Left cardiac atrium (tissue), 4 donors: ENCODE data around the gene AKIP1. TPM values are rescaled to one million over a fixed set of nuclear protein-coding genes. Genes with fewer than 3 reads are reported as not detected.

Experiments
- ATAC-seq, 2 donors: fragments of 200-7000 bp; cut with Tn5 transposase; one replicate each; pipeline ENCODE4 v1.9.1; 2020; ENCODE audit warnings: mild to moderate bottlenecking in 2 of 2, moderate library complexity in 2 of 2
- DNase-seq: peaks from one replicate; pipeline ENCODE4 v3.0.0-alpha.2; 2020
- intact Hi-C, 2 donors: fragments of 100-400 bp; cut with DNase I; formaldehyde crosslinking; loops; one replicate each; pipeline versions ENCODE4 v1.14.1 to v1.15.1; 2022 to 2023
- total RNA-seq, 2 donors: library from RNA; stranded (reverse); fragmentation: NEBNext Ultra II Directional; extraction: Animal tissue kit (Norgen Biotek cat#: 25700); gene quantifications; one replicate each; pipeline ENCODE4 v1.2.1, GENCODE V29; 2021
- donor health status: DM: no; HTN: yes; CAD: no.
- donor health status: DM: no; HTN: yes; CAD: no; lungs with severe emphysema.
- donor health status: DM: yes; HTN: yes; CAD: no.
- donor health status: Dilated cardiomyopathy.

Gene AKIP1
- total RNA-seq, 2 donors from 2014 or later = 22.6 to 23.2 TPM

DNA sequence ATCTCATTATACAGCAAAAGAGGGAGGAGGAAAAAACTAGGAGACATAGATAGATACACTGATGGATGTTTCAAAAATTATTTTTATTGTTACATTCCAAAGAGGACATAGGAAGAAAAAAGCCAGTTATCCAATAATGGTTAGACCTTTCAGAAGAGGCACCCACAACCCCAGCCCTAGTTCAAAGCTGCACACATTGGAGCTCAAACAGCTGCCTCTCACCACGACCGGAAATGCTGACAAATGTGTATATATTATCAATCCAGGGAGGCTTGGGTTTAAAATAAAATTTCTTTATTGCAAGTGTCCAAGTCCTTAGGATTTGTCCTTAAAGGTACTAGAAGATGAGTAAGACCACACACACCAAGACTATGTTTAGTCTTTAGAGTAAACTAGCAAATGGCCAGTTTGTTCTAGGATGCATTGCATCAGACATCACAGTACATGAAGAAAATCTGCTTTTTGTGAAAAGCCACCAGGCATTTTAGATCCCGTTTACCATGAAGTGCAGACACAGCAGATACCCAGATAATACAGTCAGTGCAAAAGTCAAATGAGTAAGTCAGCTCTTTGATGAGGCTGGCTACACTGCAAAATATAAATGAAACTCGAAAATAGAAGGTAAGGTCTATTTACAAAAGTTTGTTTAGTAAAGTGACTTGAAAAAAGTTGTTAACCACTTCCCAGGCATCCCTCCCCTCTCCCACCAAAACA, 36.4 kb downstream of the AKIP1 start:
- no peak for ATAC-seq
- intact Hi-C loops = no loop called here
- no peak for DNase-seq

DNA sequence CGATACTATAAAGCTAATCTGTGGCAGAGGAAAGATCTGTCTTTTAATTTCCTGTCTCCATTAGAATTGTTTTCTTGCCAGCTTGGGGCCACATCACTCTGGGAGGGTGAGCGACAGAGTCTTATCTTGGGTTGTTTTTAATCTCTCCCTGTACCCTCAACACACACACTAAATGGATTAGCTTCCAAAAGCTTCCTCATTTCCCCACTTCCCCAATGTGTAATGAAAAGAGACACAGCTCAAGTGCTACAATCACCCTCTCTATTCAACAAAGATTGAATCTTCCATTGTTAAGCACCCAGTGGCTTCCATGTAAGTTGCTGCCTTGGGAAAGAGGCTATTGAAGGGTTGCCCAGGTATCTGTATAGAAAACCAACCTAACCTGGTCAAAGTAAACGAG, 37.9 kb downstream of the AKIP1 start:
- ATAC-seq = no peak
- intact Hi-C loops = no loop called here
- no peak for DNase-seq

DNA sequence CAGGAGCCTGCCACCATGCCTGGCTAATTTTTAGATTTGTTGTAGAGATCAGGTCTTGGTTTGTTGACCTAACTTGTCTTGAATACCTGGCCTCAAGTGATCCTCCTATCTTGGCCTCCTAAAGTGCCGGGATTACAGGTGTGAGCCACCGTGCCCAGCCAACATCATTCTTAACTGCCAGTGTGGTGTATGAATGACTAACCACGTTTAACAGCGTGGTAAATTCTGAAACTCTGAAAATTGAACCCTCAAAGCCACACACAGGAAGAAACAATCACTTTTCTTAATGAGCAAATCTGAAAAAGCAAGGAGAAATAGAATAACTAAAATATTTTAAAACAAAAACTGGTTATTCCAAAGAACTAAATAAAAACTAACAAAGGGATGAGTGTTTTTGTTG, 45.9 kb downstream of the AKIP1 start:
- DNase-seq = no peak
- ATAC-seq = no peak
- intact Hi-C loops = no loop called here

DNA sequence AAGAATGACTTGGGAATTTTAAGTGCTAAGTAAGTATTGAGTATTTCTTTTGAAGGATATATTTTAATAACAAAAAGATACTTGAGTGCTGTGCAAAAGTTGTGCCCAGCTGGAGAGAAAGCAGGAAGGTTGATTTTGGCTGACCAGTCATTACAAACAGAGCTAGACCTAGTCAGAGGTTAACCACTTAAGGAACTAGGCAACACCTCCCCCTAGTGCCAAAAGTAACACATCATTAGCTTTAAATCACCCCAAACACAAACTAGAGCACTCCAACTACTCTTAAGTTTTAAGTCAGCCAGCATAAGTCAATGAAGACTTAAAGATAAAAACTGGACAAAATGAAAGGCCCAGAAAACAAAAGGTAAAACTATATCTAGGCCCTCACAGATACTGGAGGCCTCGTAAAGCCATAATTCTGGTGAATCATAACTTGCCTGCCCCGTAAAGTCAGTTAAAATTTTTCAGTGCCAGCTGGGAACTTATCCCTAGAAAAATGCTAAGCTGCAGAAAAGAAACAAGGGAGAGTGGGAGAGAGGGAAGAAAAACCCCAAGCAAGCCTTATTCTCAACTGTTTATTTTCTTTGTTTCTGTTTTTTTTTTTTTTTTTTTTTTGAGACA, 48.7 kb downstream of the AKIP1 start:
- DNase-seq = no peak
- intact Hi-C loops = loop anchor here in 1 of 2 donors (5.0 kb wide), 1 partner anchor 272 kb away; no protein-coding TSS in a partner anchor
- ATAC-seq = peak in 1 of 2 donors; percentile 19

DNA sequence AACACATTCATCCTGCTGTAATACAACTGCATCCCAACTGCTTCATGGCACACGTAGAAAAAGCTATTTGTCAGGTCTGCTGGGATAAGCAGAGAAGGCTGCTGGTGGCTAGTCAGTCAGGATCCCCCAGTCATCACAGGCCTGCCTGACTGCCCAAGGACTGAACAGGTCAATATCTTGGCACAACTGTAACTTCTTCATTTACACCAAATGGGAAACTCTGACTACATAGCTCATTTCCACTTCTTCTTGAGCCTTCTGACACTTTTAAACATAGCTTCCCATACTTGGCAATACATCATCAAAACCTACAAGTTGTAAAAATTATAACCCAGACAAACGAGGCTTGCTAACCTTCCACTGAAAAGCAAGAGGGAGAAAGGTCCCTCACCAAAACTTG, 50.4 kb downstream of the AKIP1 start:
- ATAC-seq = no peak
- intact Hi-C loops = loop anchor here in 1 of 2 donors (5.0 kb wide), 1 partner anchor 274 kb away; no protein-coding TSS in a partner anchor

DNA sequence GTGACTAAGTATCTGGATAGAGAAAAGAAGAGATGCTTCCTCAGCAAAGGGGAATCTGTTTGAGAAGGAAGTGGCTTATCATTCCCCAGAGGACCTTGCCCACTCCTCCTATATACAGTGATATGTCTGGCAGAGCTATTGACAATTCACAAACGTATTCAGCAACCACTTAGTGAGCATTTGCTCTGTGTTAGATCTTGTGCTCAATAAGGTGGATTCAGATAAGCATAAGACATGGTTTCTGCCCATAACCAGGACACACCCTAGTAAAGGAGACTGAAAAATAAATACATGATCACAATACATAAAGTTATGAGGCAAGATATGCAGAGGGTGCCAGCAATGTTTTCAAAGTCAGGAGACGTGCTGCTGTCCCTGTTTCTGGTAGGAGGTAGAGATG, 51.9 kb downstream of the AKIP1 start:
- intact Hi-C loops = loop anchor here in 1 of 2 donors (2.0 to 5.0 kb wide), 2 partner anchors 48 to 276 kb away; no protein-coding TSS in a partner anchor
- DNase-seq (no peak), ATAC-seq (no peak)

More for the DNA sequence above, 50.4 kb downstream of the AKIP1 start:
- DNase-seq = no peak

DNA sequence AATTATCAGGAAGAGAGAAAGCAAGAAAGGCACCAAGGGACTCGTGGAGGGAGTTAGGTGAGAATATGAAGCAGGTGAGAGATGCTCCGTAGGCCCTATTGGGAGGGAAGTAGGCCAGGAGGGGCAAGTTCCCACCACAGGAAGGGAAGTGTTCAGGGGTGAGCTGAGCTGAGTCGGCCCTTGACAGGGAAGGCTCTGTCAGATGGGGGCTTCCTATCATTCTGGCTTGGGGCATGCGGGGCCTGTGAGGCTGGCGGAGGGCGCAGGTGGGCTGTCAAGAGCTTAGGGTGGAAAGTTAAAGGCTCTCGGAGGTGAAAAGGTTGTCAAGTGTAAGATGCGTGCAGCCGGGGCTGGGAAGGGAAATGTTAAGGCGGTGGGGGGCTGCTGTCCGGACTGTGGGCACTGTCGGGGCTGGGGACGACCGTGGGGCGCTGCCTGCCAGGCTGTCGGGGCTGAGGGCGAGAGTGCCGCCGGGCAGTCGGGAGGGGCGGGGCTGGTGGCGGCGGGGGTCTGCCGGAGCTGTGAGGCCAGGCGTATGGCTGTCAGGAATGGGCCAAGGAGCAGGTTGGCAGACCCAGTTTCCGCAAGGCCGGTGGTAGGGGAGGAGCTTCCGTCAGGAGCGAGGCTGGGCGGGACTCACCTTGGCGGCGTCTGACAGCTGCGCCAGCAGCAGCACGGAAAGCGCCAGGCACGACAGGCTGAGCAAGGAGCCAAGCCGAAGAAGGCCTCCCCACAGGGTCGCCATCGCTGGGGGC, 52.8 kb downstream of the AKIP1 start:
- DNase-seq = peak; percentile 86

DNA sequence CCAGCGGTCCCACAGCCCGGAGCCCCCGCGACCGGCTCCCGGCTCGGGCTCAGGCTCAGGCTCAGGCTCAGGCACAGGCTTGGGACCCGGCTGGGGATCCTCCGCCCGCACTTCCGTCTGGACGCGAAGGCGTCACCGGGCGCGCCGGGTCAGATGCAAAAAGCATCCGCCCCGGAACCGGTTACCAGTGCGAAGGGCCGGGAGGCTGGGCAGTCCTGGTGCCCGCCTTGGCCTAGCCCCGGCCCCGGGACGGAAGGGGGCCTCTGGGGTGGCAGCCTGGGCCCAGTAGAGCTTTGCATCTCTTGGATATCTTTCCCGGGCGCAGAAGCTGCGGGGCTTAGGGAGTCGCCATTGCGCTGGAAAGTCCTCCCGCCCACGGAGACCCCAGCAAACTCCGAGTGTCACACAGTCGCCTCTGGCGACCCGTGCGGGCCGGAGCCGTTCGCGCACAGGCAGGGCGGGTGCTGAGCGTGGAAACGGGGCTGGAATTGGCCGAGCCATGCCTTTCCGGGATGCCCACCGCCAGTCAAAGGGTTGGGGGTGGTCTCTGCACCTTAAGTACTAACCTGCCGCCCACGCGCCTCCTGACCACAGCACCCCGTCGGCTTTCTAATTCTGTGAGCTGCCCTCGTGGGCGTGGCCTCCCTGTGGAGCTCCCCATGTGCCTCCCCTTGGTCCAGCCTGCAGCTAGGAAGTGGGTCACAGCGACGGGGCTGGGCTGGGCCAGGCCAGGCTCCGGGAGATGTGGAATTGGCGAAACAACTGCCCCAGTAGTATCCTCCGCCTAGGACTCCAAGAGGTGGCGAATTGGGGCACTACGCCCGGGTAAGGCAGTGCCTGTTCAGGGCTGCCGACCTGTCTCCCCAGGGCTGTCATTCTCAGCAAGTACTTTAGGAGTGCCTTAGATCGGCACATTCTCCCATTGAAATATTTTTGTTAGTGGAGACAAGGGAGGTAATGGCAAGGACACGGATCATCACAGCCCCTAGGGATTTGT, 53.6 kb downstream of the AKIP1 start, which contains the start of gene TMEM9B:
TMEM9B (minus strand) TSS at position 119 of the 997 bp plus-strand sequence. CDS start 129 bp downstream, outside the sequence.
- DNase-seq (peak; percentile 95), ATAC-seq (peak; percentile 95 to 98)
- intact Hi-C loops = loop anchor here in 1 of 2 donors (5.0 kb wide), 1 partner anchor 277 kb away; no protein-coding TSS in a partner anchor

More for the DNA sequence above, 52.8 kb downstream of the AKIP1 start:
- ATAC-seq = peak; percentile 74 to 84
- intact Hi-C loops = loop anchor here in 1 of 2 donors (2.0 to 5.0 kb wide), 2 partner anchors 49 to 276 kb away; no protein-coding TSS in a partner anchor

DNA sequence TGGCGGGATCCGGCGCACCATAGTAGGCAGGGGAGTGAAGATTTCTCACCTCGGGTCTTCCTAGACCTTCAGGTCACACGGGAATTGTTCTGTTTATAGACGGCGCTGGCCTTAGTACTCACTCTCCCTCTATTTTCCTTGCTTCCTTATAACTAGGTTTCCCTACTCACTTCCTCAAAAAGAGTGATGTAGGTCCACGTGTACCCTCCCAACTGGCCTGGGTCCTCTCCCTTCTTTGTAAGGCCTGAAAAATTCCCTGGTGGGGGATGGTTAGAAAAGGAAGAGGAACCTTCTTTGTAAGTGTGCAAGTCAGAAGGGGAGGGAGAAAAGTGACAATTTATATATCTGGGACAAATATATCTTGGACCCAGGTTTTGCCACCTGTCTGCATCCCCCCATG, 56.2 kb downstream of the AKIP1 start:
- no peak for DNase-seq
- intact Hi-C loops = no loop called here
- ATAC-seq = no peak

Other genes with a start within 250 kb of the AKIP1 start
- gene TRIM66, start 228.5 kb upstream of the AKIP1 start, total RNA-seq = 1 to 10 TPM; 2.3 to 3.2 TPM
- 100 to 1,000 TPM; 577 to 727 TPM for gene RPL27A, start 228.4 kb upstream of the AKIP1 start, total RNA-seq
- not detected for gene C11orf16, start 21.8 kb downstream of the AKIP1 start, total RNA-seq
- gene ASCL3, start 31.8 kb downstream of the AKIP1 start, total RNA-seq = not detected
- gene TMEM9B, start 53.3 kb downstream of the AKIP1 start, total RNA-seq = 10 to 100 TPM; 35.9 to 45.9 TPM
- 1 to 10 TPM; 1.8 to 1.9 TPM for gene NRIP3, start 92.8 kb downstream of the AKIP1 start, total RNA-seq
- gene SCUBE2, start 180.4 kb downstream of the AKIP1 start, total RNA-seq = 1 to 10 TPM; 2.0 to 4.4 TPM